IMR-90 (cell line): ENCODE measurements around the gene GNAT2.

Experiments
- POLR2A ChIP-seq: IDR thresholded peaks from 2 replicates; pipeline ENCODE4 v1.6.1; 2012; ENCODE audit warnings: mild to moderate bottlenecking, low read depth, low read length
- RAD21 ChIP-seq: IDR thresholded peaks from 2 replicates; pipeline ENCODE4 v1.6.1; 2012; ENCODE audit warnings: low read length, improper control_type of control experiment
- RFX5 ChIP-seq: IDR thresholded peaks from 2 replicates; pipeline ENCODE4 v1.8.0; 2012; ENCODE audit warnings: low read depth, mild to moderate bottlenecking, low read length, moderate library complexity
- TF ChIP-seq, protein P1 (sequence below): conservative IDR thresholded peaks from 2 replicates; pipeline ENCODE4 v1.5.1; 2012; ENCODE audit warnings: mild to moderate bottlenecking, low read depth, low read length, improper control_type of control experiment

DNA sequence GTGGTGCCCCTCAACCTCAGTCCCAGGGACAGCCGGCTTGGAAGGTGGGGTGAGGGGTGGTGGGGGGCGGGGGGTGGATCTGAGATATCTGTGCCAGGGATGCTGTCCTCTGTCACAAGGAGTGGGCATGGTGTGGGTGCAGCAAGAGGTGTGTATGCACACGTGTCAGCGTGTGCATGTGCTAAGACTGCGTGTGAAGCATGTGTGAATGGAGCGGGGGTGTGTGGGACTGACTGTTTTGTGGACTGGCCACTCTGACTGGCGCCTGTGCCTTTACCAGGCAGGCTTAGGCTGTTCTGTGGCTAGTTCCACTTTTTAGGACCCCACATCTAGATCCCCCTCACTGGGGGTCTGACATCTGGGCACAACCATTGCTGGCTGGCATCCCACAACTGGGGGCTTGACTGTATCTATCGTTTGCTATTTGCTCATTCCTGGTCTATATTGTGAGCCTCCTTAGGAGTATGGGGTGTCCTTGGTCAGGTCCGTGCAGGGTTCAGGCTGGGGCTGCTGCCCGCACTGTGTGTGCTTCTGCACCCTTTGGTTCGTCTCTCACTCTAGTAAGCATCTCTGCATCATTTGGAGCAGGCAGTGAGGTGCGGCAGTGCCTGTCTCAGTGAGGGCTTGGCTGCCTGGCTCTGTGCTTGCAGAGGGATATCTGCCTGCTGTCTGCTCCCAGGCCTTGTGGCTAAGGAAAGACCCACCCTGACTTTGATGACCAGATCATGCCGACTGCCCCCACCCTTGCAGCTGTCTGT is 2.1 kb upstream of the GNAT2 start:
- TF ChIP-seq RAD21 (no peak), POLR2A (no peak), RFX5 (no peak)
- TF ChIP-seq, protein P1, sequence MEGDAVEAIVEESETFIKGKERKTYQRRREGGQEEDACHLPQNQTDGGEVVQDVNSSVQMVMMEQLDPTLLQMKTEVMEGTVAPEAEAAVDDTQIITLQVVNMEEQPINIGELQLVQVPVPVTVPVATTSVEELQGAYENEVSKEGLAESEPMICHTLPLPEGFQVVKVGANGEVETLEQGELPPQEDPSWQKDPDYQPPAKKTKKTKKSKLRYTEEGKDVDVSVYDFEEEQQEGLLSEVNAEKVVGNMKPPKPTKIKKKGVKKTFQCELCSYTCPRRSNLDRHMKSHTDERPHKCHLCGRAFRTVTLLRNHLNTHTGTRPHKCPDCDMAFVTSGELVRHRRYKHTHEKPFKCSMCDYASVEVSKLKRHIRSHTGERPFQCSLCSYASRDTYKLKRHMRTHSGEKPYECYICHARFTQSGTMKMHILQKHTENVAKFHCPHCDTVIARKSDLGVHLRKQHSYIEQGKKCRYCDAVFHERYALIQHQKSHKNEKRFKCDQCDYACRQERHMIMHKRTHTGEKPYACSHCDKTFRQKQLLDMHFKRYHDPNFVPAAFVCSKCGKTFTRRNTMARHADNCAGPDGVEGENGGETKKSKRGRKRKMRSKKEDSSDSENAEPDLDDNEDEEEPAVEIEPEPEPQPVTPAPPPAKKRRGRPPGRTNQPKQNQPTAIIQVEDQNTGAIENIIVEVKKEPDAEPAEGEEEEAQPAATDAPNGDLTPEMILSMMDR: no peak
